ENCODE results near the gene ARHGEF33. TPM values are rescaled to one million over a fixed set of nuclear protein-coding genes. Genes with fewer than 3 reads are reported as not detected.

Gene ARHGEF33
- total and polyA plus RNA-seq, 2 of the 13 experiments (the other 11 are each of a cell fraction or from before 2014, with no cell fraction given): 0.04 TPM; not detected in 1

- TF ChIP-seq MBNL3 (CRISPR knock-in tag; conservative IDR thresholded peaks at IDR 0.05) (no peak), WIZ (CRISPR knock-in tag; IDR thresholded peaks at IDR 0.05) (no peak), HOXD1 (CRISPR knock-in tag; IDR thresholded peaks at IDR 0.05) (no peak; the same call in 1 of the 2 replicates), XBP1 (CRISPR knock-in tag; IDR thresholded peaks at IDR 0.05) (no peak), PBX2 (CRISPR knock-in tag; IDR thresholded peaks at IDR 0.05) (no peak), TMF1 (CRISPR knock-in tag; IDR thresholded peaks at IDR 0.05; ENCODE audit: low read depth) (no peak), ATF5 (CRISPR knock-in tag; IDR thresholded peaks at IDR 0.05; ENCODE audit: low read depth) (no peak), PHF5A (CRISPR knock-in tag; IDR thresholded peaks at IDR 0.05; ENCODE audit: low read depth, unreplicated experiment) (peak; percentile 15), MLXIP (CRISPR knock-in tag; IDR thresholded peaks at IDR 0.05; ENCODE audit: borderline replicate concordance) (no peak), DDIT3 (CRISPR knock-in tag; IDR thresholded peaks at IDR 0.05) (no peak), ZNF567 (CRISPR knock-in tag; IDR thresholded peaks at IDR 0.05; ENCODE audit: borderline replicate concordance) (0 out of 2 replicates have a peak, but pooled peaks have one; percentile 69), HOXA9 (CRISPR knock-in tag; IDR thresholded peaks at IDR 0.05; ENCODE audit: borderline replicate concordance) (no peak), CAMTA2 (CRISPR knock-in tag; IDR thresholded peaks at IDR 0.05; ENCODE audit: borderline replicate concordance) (no peak), ZNF597 (CRISPR knock-in tag; IDR thresholded peaks at IDR 0.05) (no peak), SMC3 (IDR thresholded peaks at IDR 0.05; ENCODE audit: low read length) (peak; percentile 95), ZNF609 (CRISPR knock-in tag; IDR thresholded peaks at IDR 0.05; ENCODE audit: borderline replicate concordance) (no peak)
Measured at GRCh38 chr2:38947241-38948239, 57.9 kb downstream of the ARHGEF33 start (continued).
